Glutamatergic neuron (in vitro differentiated cells): ENCODE measurements around the gene PRDM10. TPM values are rescaled to one million over a fixed set of nuclear protein-coding genes. Genes with fewer than 3 reads are reported as not detected.

Experiments used
- DNase-seq: peaks from one replicate; pipeline ENCODE4 v3.0.0; 2022
- H3K27ac Mint-ChIP-seq: one replicate; pipeline ENCODE4 v1.8.0; 2020; ENCODE audit warnings: mild to moderate bottlenecking, mixed read lengths, inconsistent platforms; ENCODE audit not compliant: unreplicated experiment
- H3K27me3 Mint-ChIP-seq: one replicate; pipeline ENCODE4 v1.8.0; 2020; ENCODE audit warnings: mild to moderate bottlenecking, moderate library complexity, mixed read lengths, inconsistent platforms; ENCODE audit not compliant: unreplicated experiment
- H3K36me3 Mint-ChIP-seq: one replicate; pipeline ENCODE4 v1.8.0; 2020; ENCODE audit warnings: mild to moderate bottlenecking, mixed read lengths, inconsistent platforms; ENCODE audit not compliant: unreplicated experiment
- H3K4me1 Mint-ChIP-seq: one replicate; pipeline ENCODE4 v1.8.0; 2020; ENCODE audit warnings: mild to moderate bottlenecking, low read depth, mixed read lengths, inconsistent platforms; ENCODE audit not compliant: unreplicated experiment
- H3K4me3 Mint-ChIP-seq: one replicate; pipeline ENCODE4 v1.8.0; 2020; ENCODE audit warnings: mild to moderate bottlenecking, mixed read lengths, inconsistent platforms; ENCODE audit not compliant: unreplicated experiment
- H3K9me3 Mint-ChIP-seq: one replicate; pipeline ENCODE4 v1.8.0; 2020; ENCODE audit warnings: mild to moderate bottlenecking, moderate library complexity, mixed read lengths, inconsistent platforms; ENCODE audit not compliant: unreplicated experiment
- total RNA-seq: library from RNA; stranded (reverse); fragmentation: NEBNext Ultra II Directional; extraction: Animal tissue kit (Norgen Biotek cat#: 25700); gene quantifications from one replicate; pipeline ENCODE4 v1.2.1, GENCODE V29; 2021; ENCODE audit not compliant: unreplicated experiment
- TF ChIP-seq, protein P1 (sequence below): fragments of 200-600 bp; sonication (generic); IDR thresholded peaks from one replicate; pipeline ENCODE4 v1.5.0; 2021; ENCODE audit not compliant: partially characterized antibody, unreplicated experiment

The PRDM10 gene
- total RNA-seq, 1 donor from 2014 or later = 19.8 TPM

DNA sequence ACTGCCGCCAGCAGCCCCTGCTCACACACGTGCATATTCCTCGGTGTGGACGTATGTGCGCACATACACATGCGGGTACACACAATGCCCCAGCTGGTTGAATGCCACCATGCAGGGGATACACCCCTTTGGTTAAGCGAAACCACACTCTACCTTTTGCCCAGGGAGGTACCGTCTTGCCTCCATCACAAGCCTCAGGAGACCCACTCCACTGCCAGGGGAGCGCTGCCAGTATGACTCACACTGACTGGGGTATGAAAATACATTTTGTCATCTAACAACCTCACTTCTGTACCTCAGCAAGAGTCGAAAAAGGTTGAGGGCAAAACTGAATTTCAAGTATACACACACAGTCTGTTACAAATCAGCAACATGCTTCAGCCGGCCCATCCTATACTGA, 147.5 kb downstream of the PRDM10 start:
- no peak for DNase-seq
- Mint-ChIP-seq H3K27ac (no peak overlapping the region), H3K9me3 (no peaks in the 10 kb centered on the region), H3K27me3 (peaks cover 7% of the 10 kb centered on the region), H3K36me3 (no peaks in the 10 kb centered on the region), H3K4me3 (no peak overlapping the region), H3K4me1 (no peaks in the 10 kb centered on the region)
- TF ChIP-seq, protein P1, sequence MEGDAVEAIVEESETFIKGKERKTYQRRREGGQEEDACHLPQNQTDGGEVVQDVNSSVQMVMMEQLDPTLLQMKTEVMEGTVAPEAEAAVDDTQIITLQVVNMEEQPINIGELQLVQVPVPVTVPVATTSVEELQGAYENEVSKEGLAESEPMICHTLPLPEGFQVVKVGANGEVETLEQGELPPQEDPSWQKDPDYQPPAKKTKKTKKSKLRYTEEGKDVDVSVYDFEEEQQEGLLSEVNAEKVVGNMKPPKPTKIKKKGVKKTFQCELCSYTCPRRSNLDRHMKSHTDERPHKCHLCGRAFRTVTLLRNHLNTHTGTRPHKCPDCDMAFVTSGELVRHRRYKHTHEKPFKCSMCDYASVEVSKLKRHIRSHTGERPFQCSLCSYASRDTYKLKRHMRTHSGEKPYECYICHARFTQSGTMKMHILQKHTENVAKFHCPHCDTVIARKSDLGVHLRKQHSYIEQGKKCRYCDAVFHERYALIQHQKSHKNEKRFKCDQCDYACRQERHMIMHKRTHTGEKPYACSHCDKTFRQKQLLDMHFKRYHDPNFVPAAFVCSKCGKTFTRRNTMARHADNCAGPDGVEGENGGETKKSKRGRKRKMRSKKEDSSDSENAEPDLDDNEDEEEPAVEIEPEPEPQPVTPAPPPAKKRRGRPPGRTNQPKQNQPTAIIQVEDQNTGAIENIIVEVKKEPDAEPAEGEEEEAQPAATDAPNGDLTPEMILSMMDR = no peak

DNA sequence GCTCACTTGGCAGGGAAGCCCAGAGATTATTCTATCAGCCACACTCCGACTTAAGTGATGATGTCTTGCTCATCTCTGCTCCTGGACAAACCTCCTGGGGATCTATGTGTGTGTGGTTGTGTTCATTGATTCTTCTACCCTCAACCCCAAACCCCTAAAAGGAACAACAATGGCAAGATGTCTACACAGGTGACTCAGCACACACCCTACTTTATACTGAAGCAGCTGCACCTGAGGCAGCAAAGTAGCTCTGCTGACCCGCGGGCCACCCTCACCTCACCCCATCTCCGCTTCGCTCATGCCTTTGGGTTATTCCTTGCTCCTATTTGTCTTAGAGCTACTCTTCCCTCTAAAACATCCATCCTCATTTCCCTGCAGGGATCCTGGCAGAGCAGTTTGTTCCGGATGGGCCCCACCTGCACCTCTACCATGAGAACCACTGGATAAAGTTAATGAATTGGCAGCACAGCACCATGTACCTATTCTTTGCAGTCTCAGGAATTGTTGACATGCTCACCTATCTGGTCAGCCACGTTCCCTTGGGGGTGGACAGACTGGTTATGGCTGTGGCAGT, 148.3 kb downstream of the PRDM10 start:
- Mint-ChIP-seq H3K4me3 (no peak overlapping the region), H3K36me3 (no peaks in the 10 kb centered on the region), H3K27ac (no peak overlapping the region), H3K9me3 (no peaks in the 10 kb centered on the region), H3K27me3 (peaks cover 7% of the 10 kb centered on the region), H3K4me1 (no peaks in the 10 kb centered on the region)
- TF ChIP-seq, protein P1 = no peak
- DNase-seq = no peak

DNA sequence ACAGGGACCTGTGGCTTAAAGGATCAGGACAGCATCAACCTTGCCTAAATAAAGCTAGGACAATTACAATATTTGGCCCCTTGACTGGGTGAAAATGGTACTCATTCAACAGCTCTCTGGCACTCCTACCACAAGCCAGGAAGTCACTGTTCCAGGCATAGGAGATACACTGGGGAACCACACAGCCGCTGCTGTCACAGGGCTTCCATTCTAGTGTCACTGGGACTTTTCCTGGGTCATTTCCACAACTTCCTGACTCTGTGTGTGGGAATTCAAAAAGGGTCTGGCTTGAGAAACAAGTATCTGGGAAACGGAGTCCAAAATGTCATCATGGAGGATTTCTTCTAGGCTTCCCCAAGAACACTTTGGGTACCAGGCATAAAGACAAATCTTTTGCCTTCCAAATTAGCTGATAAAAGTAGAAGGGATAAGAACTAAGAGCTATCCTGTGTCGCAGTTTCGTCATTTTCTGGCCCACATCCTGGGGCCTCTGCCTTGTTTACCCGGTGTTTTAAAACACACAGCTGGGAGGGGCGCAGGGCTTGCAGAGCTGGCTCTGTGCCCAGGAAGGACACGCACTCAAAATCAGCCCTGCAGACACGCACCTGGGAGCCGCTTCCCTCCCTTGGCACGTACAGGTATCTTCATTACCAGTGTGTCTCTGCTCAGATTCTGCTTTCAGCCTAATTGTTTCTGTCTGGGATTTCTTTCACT, 149.0 kb downstream of the PRDM10 start:
- H3K27ac Mint-ChIP-seq = no peak overlapping the region
- no peaks in the 10 kb centered on the region for H3K4me1 Mint-ChIP-seq
- no peaks in the 10 kb centered on the region for H3K9me3 Mint-ChIP-seq
- H3K27me3 Mint-ChIP-seq = peaks cover 7% of the 10 kb centered on the region
- H3K36me3 Mint-ChIP-seq = no peaks in the 10 kb centered on the region
- TF ChIP-seq, protein P1 = no peak
- no peak overlapping the region for H3K4me3 Mint-ChIP-seq
- no peak for DNase-seq

DNA sequence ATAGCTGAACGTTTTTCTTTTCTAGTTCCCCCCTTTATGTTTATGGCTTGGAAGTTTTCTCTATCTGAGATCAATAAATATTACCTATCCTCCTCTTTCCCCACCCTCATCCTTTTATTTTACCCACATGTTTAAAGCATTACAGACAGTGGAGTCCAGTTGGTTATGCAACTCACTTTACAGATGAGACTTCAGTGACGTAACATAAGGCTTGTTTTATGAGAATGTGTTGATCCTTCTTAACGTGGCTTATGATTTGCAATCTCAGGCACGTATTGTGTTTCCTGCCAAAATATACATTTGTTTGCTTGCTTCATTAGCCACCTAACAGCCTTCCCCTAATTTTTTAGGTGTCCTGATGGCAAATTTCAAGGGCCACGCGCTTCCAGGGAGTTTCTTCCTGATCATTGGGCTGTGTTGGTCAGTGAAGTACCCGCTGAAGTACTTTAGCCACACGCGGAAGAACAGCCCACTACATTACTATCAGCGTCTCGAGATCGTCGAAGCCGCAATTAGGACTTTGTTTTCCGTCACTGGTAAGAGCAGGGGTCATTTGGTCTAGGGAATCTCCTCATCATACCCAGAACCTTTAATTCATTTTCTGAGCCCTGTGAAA, 150.4 kb downstream of the PRDM10 start:
- no peaks in the 10 kb centered on the region for H3K36me3 Mint-ChIP-seq
- no peaks in the 10 kb centered on the region for H3K4me1 Mint-ChIP-seq
- DNase-seq = no peak
- H3K27me3 Mint-ChIP-seq = peaks cover 7% of the 10 kb centered on the region
- H3K4me3 Mint-ChIP-seq = no peak overlapping the region
- no peaks in the 10 kb centered on the region for H3K9me3 Mint-ChIP-seq
- TF ChIP-seq, protein P1 = no peak
- no peak overlapping the region for H3K27ac Mint-ChIP-seq

Other genes starting within 250 kb of the PRDM10 start
- 0.37 TPM for gene TMEM45B, start 187.0 kb downstream of the PRDM10 start, total RNA-seq
- 28.8 TPM for gene NFRKB, start 107.3 kb downstream of the PRDM10 start, total RNA-seq
- gene APLP2, start 67.1 kb upstream of the PRDM10 start, total RNA-seq = 183 TPM
- 0.12 TPM for gene ST14, start 156.9 kb upstream of the PRDM10 start, total RNA-seq